Erythroblast (primary cell): Measurements from ENCODE around the gene AFAP1L1.

Source experiments
- DNase-seq, 2 experiments: peaks; one replicate each; lab custom pipeline; 2025; lab: John Stamatoyannopoulos, UW
- GATA1 ChIP-seq: IDR thresholded peaks from 2 replicates; pipeline ENCODE4 v1.6.1; 2011; ENCODE audit warnings: low read depth, mild to moderate bottlenecking, control low read depth, low read length, moderate library complexity
- POLR2A ChIP-seq: IDR thresholded peaks from 2 replicates; pipeline ENCODE4 v1.6.1; 2011; ENCODE audit warnings: mild to moderate bottlenecking, low read length

The AFAP1L1 gene

GRCh38 chr5:149344151-149344550, 72.5 kb downstream of the AFAP1L1 start:
- DNase-seq = no peak

GRCh38 chr5:149345147-149345891, 73.7 kb downstream of the AFAP1L1 start, which contains the start of gene GRPEL2:
GRPEL2 (plus strand) TSS chr5:149345499; CDS start chr5:149345540, 41 bp downstream.
- peak; percentile 97 for TF ChIP-seq POLR2A
- no peak for TF ChIP-seq GATA1
- DNase-seq = peak; percentile 98 to 99

More at GRCh38 chr5:149344151-149344550, 72.5 kb downstream of the AFAP1L1 start:
- TF ChIP-seq POLR2A = no peak
- TF ChIP-seq GATA1 = no peak

- TF ChIP-seq GATA1 = no peak
- no peak for TF ChIP-seq POLR2A
- peak; percentile 71 to 78 for DNase-seq
Observed at GRCh38 chr5:149345892-149346222, 74.2 kb downstream of the AFAP1L1 start.

- TF ChIP-seq POLR2A = no peak
- TF ChIP-seq GATA1 = no peak
- no peak for DNase-seq
Observed at GRCh38 chr5:149348518-149348917, 76.9 kb downstream of the AFAP1L1 start.

- DNase-seq = no peak
- no peak for TF ChIP-seq GATA1
- TF ChIP-seq POLR2A = no peak
Observed at GRCh38 chr5:149349382-149349781, 77.7 kb downstream of the AFAP1L1 start.

GRCh38 chr5:149352169-149352568, 80.5 kb downstream of the AFAP1L1 start:
- DNase-seq = no peak
- no peak for TF ChIP-seq GATA1
- TF ChIP-seq POLR2A = no peak

- DNase-seq = no peak
- TF ChIP-seq GATA1 (no peak), POLR2A (no peak)
Observed at GRCh38 chr5:149353911-149354310, 82.3 kb downstream of the AFAP1L1 start.

- DNase-seq = peak in 1 of 2 experiments; percentile 25
- TF ChIP-seq GATA1 (no peak), POLR2A (no peak)
Observed at GRCh38 chr5:149355688-149356087, 84.0 kb downstream of the AFAP1L1 start.

- no peak for DNase-seq
- TF ChIP-seq GATA1 (no peak), POLR2A (no peak)
Observed at GRCh38 chr5:149356391-149356790, 84.7 kb downstream of the AFAP1L1 start.

GRCh38 chr5:149357370-149358293, 86.0 kb downstream of the AFAP1L1 start, which contains the start of gene PCYOX1L:
PCYOX1L (plus strand) TSS chr5:149358046; CDS start chr5:149358069, 23 bp downstream.
- TF ChIP-seq GATA1 = no peak
- TF ChIP-seq POLR2A = peak; percentile 78
- peak; percentile 96 to 98 for DNase-seq

GRCh38 chr5:149358294-149358651, 86.6 kb downstream of the AFAP1L1 start:
- TF ChIP-seq GATA1 (no peak), POLR2A (no peak)
- DNase-seq = peak; percentile 51 to 59

GRCh38 chr5:149358868-149359495, 87.3 kb downstream of the AFAP1L1 start:
- DNase-seq = peak; percentile 21 to 39
- TF ChIP-seq POLR2A = no peak
- TF ChIP-seq GATA1 = no peak

- no peak for TF ChIP-seq POLR2A
- TF ChIP-seq GATA1 = no peak
- DNase-seq = no peak
Observed at GRCh38 chr5:149360272-149360671, 88.6 kb downstream of the AFAP1L1 start.
